ENCODE data around the gene TRPM5.

- no peak for TF ChIP-seq FOXM1 (IDR thresholded peaks at IDR 0.05; ENCODE audit: low read depth)
- TF ChIP-seq FOSL2 (IDR thresholded peaks at IDR 0.05; ENCODE audit: borderline replicate concordance, low read depth), result no peak
- peak; percentile 25; the same call in 1 of the 2 replicates for TF ChIP-seq CTCF (IDR thresholded peaks at IDR 0.05)
- TF ChIP-seq MAX (IDR thresholded peaks at IDR 0.05; ENCODE audit: low read depth), result no peak
- no peak for TF ChIP-seq JUND (IDR thresholded peaks at IDR 0.05)
- TF ChIP-seq YY1 (IDR thresholded peaks at IDR 0.05; ENCODE audit: low read depth), result no peak
- no peak for TF ChIP-seq MXI1 (IDR thresholded peaks at IDR 0.05; ENCODE audit: low read depth, low read length)
- no peak for TF ChIP-seq CHD2 (IDR thresholded peaks at IDR 0.05; ENCODE audit: low read length, partially characterized antibody)
- no peak for TF ChIP-seq SMC3 (IDR thresholded peaks at IDR 0.05; ENCODE audit: low read depth, low read length)
- TF ChIP-seq SIN3A (IDR thresholded peaks at IDR 0.05; ENCODE audit: borderline replicate concordance, low read depth, low read length), result no peak
Observed at GRCh38 chr11:2401436-2401984, 42.8 kb downstream of the TRPM5 start.

All from SK-N-SH (cell line).